Kidney glomerular epithelial cell (primary cell): ENCODE measurements around the gene TMEM63B.
"Not testable (repeated sequence)": the region's sequence is repeated elsewhere in the genome, so short reads cannot be mapped to it uniquely, and the experiment has no call there.

Experiments used
- DNase-seq: peaks from one replicate; lab custom pipeline; 2025; lab: John Stamatoyannopoulos, UW

TMEM63B gene

GRCh38 chr6:44172731-44173500 is 45.6 kb downstream of the TMEM63B start:
- peak; percentile 61 for DNase-seq

- no peak for DNase-seq
Measured at GRCh38 chr6:44176130-44176761, 48.9 kb downstream of the TMEM63B start.

- no peak for DNase-seq
Measured at GRCh38 chr6:44176762-44177509, 49.6 kb downstream of the TMEM63B start.

GRCh38 chr6:44177691-44178423 is 50.5 kb downstream of the TMEM63B start:
- no peak for DNase-seq

GRCh38 chr6:44178424-44179071 is 51.2 kb downstream of the TMEM63B start:
- DNase-seq, result no peak

GRCh38 chr6:44179072-44179536 is 51.8 kb downstream of the TMEM63B start:
- no peak for DNase-seq

GRCh38 chr6:44179648-44180047 is 52.3 kb downstream of the TMEM63B start:
- DNase-seq, result no peak

- DNase-seq, result no peak
Measured at GRCh38 chr6:44180406-44180805, 53.1 kb downstream of the TMEM63B start.

- no peak for DNase-seq
Measured at GRCh38 chr6:44180886-44181285, 53.5 kb downstream of the TMEM63B start.

GRCh38 chr6:44181784-44182183 is 54.4 kb downstream of the TMEM63B start:
- DNase-seq, result not testable (repeated sequence)

- no peak for DNase-seq
Measured at GRCh38 chr6:44182911-44183390, 55.6 kb downstream of the TMEM63B start.

GRCh38 chr6:44183783-44184182 is 56.4 kb downstream of the TMEM63B start:
- no peak for DNase-seq

GRCh38 chr6:44185356-44185755 is 58.0 kb downstream of the TMEM63B start:
- not testable (repeated sequence) for DNase-seq

GRCh38 chr6:44185953-44186634 is 58.7 kb downstream of the TMEM63B start:
- no peak for DNase-seq

GRCh38 chr6:44186635-44187025 is 59.3 kb downstream of the TMEM63B start:
- no peak for DNase-seq

- DNase-seq, result no peak
Measured at GRCh38 chr6:44188819-44189218, 61.5 kb downstream of the TMEM63B start.

GRCh38 chr6:44189257-44189656 is 61.9 kb downstream of the TMEM63B start:
- DNase-seq, result no peak

GRCh38 chr6:44190715-44191114 is 63.4 kb downstream of the TMEM63B start:
- DNase-seq, result no peak

- no peak for DNase-seq
Measured at GRCh38 chr6:44192428-44193041, 65.2 kb downstream of the TMEM63B start.

GRCh38 chr6:44193307-44193910 is 66.1 kb downstream of the TMEM63B start:
- no peak for DNase-seq
